ENCODE results near the gene CENPP. TPM values are rescaled to one million over a fixed set of nuclear protein-coding genes. Genes with fewer than 3 reads are reported as not detected.

CENPP gene
- total RNA-seq, 1 experiment from 2014 or later: 7.2 TPM

- TF ChIP-seq, protein P1, sequence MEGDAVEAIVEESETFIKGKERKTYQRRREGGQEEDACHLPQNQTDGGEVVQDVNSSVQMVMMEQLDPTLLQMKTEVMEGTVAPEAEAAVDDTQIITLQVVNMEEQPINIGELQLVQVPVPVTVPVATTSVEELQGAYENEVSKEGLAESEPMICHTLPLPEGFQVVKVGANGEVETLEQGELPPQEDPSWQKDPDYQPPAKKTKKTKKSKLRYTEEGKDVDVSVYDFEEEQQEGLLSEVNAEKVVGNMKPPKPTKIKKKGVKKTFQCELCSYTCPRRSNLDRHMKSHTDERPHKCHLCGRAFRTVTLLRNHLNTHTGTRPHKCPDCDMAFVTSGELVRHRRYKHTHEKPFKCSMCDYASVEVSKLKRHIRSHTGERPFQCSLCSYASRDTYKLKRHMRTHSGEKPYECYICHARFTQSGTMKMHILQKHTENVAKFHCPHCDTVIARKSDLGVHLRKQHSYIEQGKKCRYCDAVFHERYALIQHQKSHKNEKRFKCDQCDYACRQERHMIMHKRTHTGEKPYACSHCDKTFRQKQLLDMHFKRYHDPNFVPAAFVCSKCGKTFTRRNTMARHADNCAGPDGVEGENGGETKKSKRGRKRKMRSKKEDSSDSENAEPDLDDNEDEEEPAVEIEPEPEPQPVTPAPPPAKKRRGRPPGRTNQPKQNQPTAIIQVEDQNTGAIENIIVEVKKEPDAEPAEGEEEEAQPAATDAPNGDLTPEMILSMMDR (IDR thresholded peaks at IDR 0.05; ENCODE audit: unreplicated experiment): no peak
- intact Hi-C loops (cut with micrococcal nuclease; ENCODE audit: unreplicated experiment): no loop called here
- H3K9me3 Mint-ChIP-seq (ENCODE audit: low read depth, unreplicated experiment): no peaks in the 10 kb centered on the region
- no peak overlapping the region for H3K4me3 Mint-ChIP-seq (ENCODE audit: low read depth, unreplicated experiment)
- no peaks in the 10 kb centered on the region for H3K36me3 Mint-ChIP-seq (ENCODE audit: insufficient read depth, unreplicated experiment)
- H3K27me3 Mint-ChIP-seq (ENCODE audit: unreplicated experiment): no peaks in the 10 kb centered on the region
- DNase-seq: no peak
- no peak overlapping the region for H3K27ac Mint-ChIP-seq (ENCODE audit: unreplicated experiment)
- H3K4me1 Mint-ChIP-seq (ENCODE audit: low read depth, unreplicated experiment): no peaks in the 10 kb centered on the region
- BruUV-seq (replicated peaks): no TSS peak
- CTCF ChIA-PET: no interaction called here
These were observed 274.9 kb downstream of the CENPP start for GRCh38 chr9:92600462-92601261.

DNA sequence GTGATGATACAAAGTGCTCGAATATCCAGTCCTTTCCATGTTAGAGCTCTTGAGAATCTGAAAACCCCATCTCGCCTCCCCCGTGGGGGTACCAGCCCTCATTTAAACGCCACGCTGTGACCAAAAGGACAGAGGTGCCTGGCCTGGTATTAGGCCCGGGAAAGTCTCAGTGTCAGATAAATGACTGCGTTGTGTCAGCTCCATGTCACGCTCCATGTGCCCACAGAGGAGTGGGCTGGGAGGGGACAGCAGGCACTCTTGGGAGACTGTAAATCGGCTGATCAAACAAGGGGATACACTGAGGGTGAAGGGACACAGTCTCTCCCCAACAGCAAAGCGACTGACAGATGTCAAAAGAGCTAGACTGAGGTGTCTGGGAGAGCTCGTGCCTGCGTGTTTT, 275.7 kb downstream of the CENPP start:
- Mint-ChIP-seq H3K27ac (ENCODE audit: unreplicated experiment) (no peak overlapping the region), H3K27me3 (ENCODE audit: unreplicated experiment) (no peaks in the 10 kb centered on the region), H3K9me3 (ENCODE audit: low read depth, unreplicated experiment) (no peaks in the 10 kb centered on the region), H3K4me3 (ENCODE audit: low read depth, unreplicated experiment) (no peak overlapping the region), H3K36me3 (ENCODE audit: insufficient read depth, unreplicated experiment) (no peaks in the 10 kb centered on the region), H3K4me1 (ENCODE audit: low read depth, unreplicated experiment) (no peaks in the 10 kb centered on the region)
- TF ChIP-seq, protein P1 (IDR thresholded peaks at IDR 0.05; ENCODE audit: unreplicated experiment): no peak
- intact Hi-C loops (cut with micrococcal nuclease; ENCODE audit: unreplicated experiment): no loop called here
- no TSS peak for BruUV-seq (replicated peaks)
- no peak for DNase-seq
- CTCF ChIA-PET: no interaction called here

DNA sequence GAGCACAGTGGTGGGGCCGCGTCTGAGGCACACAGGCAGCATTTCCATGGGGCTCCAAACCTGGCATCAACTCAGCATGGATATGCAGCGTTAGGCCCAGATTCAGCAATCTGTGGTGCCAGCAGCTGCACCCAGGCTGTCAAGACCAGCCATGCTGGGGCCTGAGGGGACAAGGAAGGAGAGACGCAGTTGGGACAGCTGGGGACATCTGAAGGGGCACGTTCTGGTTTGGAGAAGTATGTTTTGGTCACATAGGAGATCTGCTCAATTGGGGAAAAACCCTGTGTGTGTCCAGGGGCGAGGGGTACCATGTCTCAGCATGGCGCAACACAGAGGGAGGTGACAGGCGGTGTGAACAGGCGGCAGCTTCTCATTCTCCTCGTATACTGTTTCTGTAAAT, 276.7 kb downstream of the CENPP start:
- Mint-ChIP-seq H3K4me1 (ENCODE audit: low read depth, unreplicated experiment) (no peaks in the 10 kb centered on the region), H3K4me3 (ENCODE audit: low read depth, unreplicated experiment) (no peak overlapping the region), H3K9me3 (ENCODE audit: low read depth, unreplicated experiment) (no peaks in the 10 kb centered on the region), H3K27ac (ENCODE audit: unreplicated experiment) (no peak overlapping the region), H3K36me3 (ENCODE audit: insufficient read depth, unreplicated experiment) (no peaks in the 10 kb centered on the region), H3K27me3 (ENCODE audit: unreplicated experiment) (no peaks in the 10 kb centered on the region)
- DNase-seq: no peak
- TF ChIP-seq, protein P1 (IDR thresholded peaks at IDR 0.05; ENCODE audit: unreplicated experiment): no peak
- BruUV-seq (replicated peaks): no TSS peak
- CTCF ChIA-PET: no interaction called here
- intact Hi-C loops (cut with micrococcal nuclease; ENCODE audit: unreplicated experiment): no loop called here

DNA sequence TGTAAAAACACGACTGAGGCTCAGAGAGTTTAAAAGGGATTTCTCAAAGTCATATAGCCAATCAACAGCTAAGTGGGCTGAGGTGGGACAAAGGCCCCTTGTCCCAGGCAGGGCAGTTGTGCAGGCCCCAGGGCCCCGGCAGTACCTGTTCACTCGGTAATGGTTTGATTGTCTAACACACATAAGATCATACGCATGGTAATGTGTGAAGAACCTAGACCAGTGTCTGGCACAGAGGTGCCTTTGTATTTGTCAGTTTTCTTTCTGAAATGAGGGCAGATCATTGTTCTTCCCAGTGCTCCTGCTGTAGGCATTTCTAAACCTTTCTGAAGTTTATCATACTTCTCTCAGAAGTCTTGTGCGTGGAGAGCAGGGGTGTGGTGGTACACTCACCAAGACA, 277.3 kb downstream of the CENPP start:
- no peaks in the 10 kb centered on the region for H3K27me3 Mint-ChIP-seq (ENCODE audit: unreplicated experiment)
- H3K36me3 Mint-ChIP-seq (ENCODE audit: insufficient read depth, unreplicated experiment): no peaks in the 10 kb centered on the region
- no TSS peak for BruUV-seq (replicated peaks)
- DNase-seq: no peak
- no peaks in the 10 kb centered on the region for H3K4me1 Mint-ChIP-seq (ENCODE audit: low read depth, unreplicated experiment)
- no peak overlapping the region for H3K4me3 Mint-ChIP-seq (ENCODE audit: low read depth, unreplicated experiment)
- CTCF ChIA-PET: no interaction called here
- intact Hi-C loops (cut with micrococcal nuclease; ENCODE audit: unreplicated experiment): no loop called here
- TF ChIP-seq, protein P1 (IDR thresholded peaks at IDR 0.05; ENCODE audit: unreplicated experiment): no peak
- no peak overlapping the region for H3K27ac Mint-ChIP-seq (ENCODE audit: unreplicated experiment)
- H3K9me3 Mint-ChIP-seq (ENCODE audit: low read depth, unreplicated experiment): no peaks in the 10 kb centered on the region
